Vagina (tissue), 2 donors: ENCODE data around the gene SH2D6. TPM values are rescaled to one million over a fixed set of nuclear protein-coding genes. Genes with fewer than 3 reads are reported as not detected.
"Not testable (repeated sequence)": the region's sequence is repeated elsewhere in the genome, so short reads cannot be mapped to it uniquely, and the experiment has no call there.

Experiments
- DNase-seq, 2 donors: peaks; one replicate each; pipeline ENCODE4 v3.0.0-alpha.2; 2017; ENCODE audit errors: extremely low spot score in 2 of 2
- H3K27ac ChIP-seq: fragments of 200-600 bp; sonication (generic); one replicate; pipeline ENCODE4 v1.5.1; 2019
- H3K27me3 ChIP-seq: fragments of 200-600 bp; sonication (generic); one replicate; pipeline ENCODE4 v1.5.1; 2019
- H3K36me3 ChIP-seq, 2 donors: fragments of 200-600 bp; sonication (generic); one replicate each; pipeline ENCODE4 v1.5.1; 2017 to 2019
- H3K4me1 ChIP-seq: fragments of 200-600 bp; sonication (generic); one replicate; pipeline ENCODE4 v1.5.1; 2019
- H3K4me3 ChIP-seq, 2 donors: fragments of 200-600 bp; sonication (generic); 1 replicate in 1 of 2; 2 replicates in 1 of 2; pipeline ENCODE4 v1.5.1; 2016 to 2019
- H3K9me3 ChIP-seq: fragments of 200-600 bp; sonication (generic); one replicate; pipeline ENCODE4 v1.5.1; 2019
- CTCF ChIP-seq, 3 experiments: fragments of 450-650 bp in 2 of 3; fragments of 200-600 bp in 1 of 3; sonication (generic) in 1 of 3; IDR thresholded peaks; one replicate each; pipeline ENCODE4 v1.5.1; 2017 to 2019; ENCODE audit warnings: antibody characterized with exemption in 3 of 3, mild to moderate bottlenecking in 2 of 3, moderate library complexity in 2 of 3
- POLR2A ChIP-seq, 2 donors: fragments of 450-650 bp; IDR thresholded peaks; one replicate each; pipeline ENCODE4 v1.6.1; 2017; ENCODE audit warnings: antibody characterized with exemption in 2 of 2, mild to moderate bottlenecking in 2 of 2, moderate library complexity in 2 of 2
- POLR2AphosphoS5 ChIP-seq, 2 donors: sonication (generic); formaldehyde crosslinking; IDR thresholded peaks; one replicate each; pipeline ENCODE4 v1.9.0; 2017; ENCODE audit warnings: antibody characterized with exemption in 2 of 2, mild to moderate bottlenecking in 2 of 2, low read depth in 1 of 2; ENCODE audit not compliant: insufficient read depth in 1 of 2
- intact Hi-C: fragments of 100-400 bp; cut with DNase I; formaldehyde crosslinking; loops from one replicate; pipeline ENCODE4 v1.15.1; 2023
- total RNA-seq: library from RNA; depleted of rRNA; stranded (reverse); fragments of >200 nt; gene quantifications from one replicate; pipeline ENCODE4 v1.2.3, GENCODE V29; 2016

SH2D6 gene
- total RNA-seq, 1 donor from 2014 or later: not detected

DNA sequence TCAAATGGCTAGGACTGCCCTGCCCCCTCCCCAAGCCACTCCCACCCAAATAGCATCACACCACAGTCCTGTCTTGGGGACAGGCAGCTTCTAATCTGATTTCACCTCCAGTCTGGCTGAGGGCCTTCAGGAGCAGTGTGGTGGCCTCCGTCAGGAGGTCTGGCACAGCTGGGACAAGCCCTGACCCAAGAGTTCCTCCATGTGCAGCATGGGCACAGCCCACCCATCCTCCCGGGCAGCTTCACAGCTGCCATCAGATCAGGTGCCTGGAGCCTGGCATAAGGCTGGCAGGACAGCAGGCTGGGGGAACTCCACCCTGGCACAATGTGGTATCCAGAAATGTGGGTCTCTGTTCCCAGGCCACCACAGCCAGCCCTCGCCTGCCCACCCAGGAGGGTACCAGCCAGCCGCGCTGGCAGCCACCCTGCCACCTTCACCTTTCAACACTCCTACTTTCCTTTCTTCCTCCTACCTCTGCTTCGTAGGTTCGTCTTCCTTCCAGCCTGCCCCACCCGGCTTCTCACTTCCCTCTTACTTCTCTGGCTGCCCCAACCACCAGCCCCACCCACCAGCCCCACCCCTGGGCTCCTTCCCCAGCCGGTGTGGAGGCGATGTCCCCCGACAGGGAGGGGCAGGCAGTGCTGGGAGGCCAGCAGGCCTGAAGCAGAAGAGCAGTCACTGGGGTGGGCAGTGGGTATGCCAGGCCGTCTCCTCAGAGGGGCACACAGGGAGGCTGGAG lies 8.5 kb upstream of the SH2D6 start, which contains the start of gene CAPG:
Gene CAPG (minus strand): TSS at position 522 of the 739 bp plus-strand sequence. CDS start 8,221 bp downstream, outside the sequence.
- Histone ChIP-seq H3K36me3 (no peaks in the 10 kb centered on the region), H3K4me1 (peaks cover 76% of the 10 kb centered on the region), H3K27me3 (no peaks in the 10 kb centered on the region), H3K9me3 (no peaks in the 10 kb centered on the region), H3K27ac (peak within 1 kb of the TSS; percentile 85), H3K4me3 (peak within 1 kb of the TSS; percentile 30 to 32)
- TF ChIP-seq POLR2A (IDR thresholded peaks at IDR 0.05): no peak
- TF ChIP-seq POLR2AphosphoS5 (IDR thresholded peaks at IDR 0.05; ENCODE audit: insufficient read depth in 1 of 2, low read depth in 1 of 2): peak in 1 of 2 donors; percentile 58
- no peak for DNase-seq
- intact Hi-C loops: no loop called here

DNA sequence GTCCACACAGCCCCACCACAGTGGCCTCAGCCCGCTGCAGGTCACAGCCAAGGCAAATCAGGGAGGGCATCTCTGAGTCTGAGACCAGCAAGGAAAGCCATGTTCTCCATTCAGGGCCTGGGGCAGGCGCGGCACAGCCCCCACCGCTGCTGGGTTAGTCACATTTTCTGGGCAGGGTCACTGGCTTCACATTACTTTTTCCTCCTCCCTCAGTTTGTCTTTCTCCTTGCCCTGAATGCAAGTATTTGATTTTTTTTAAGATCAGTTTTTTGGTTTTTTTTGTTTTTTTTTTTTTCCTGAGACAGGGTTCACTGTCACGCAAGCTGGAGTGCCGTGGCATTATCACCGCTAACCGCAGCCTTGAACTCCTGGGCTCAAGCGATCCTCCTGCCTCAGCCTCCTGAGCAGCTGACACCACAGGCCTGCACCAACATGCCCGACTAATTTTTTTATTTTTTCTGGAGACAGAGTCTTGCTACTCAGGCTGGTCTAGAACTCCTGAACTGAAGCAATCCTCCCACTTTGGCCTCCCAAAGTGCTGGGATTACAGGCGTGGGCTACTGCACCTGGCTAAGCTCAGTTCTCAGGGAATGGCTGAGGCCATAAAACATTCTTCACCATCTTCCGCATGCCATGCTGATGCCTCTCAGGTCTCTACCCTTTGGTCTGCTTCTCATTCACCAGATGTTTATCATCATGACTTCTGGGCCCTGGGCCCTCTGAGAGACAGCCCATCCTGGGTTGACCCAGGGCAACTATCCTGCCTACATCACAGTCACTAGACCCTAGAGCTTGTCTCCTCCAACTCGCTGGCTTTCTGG lies 7.7 kb upstream of the SH2D6 start:
- H3K36me3 ChIP-seq: no peaks in the 10 kb centered on the region
- no peaks in the 10 kb centered on the region for H3K9me3 ChIP-seq
- intact Hi-C loops: no loop called here
- no peak for TF ChIP-seq POLR2AphosphoS5 (IDR thresholded peaks at IDR 0.05; ENCODE audit: insufficient read depth in 1 of 2, low read depth in 1 of 2)
- TF ChIP-seq CTCF (IDR thresholded peaks at IDR 0.05): no peak
- TF ChIP-seq POLR2A (IDR thresholded peaks at IDR 0.05): no peak
- H3K27me3 ChIP-seq: no peaks in the 10 kb centered on the region
- H3K4me1 ChIP-seq: peaks cover 77% of the 10 kb centered on the region
- no peak for DNase-seq
- peak overlapping the region; percentile 30 to 32 for H3K4me3 ChIP-seq
- H3K27ac ChIP-seq: peak overlapping the region; percentile 85

GRCh38 chr2:85411405-85411748 lies 7.1 kb upstream of the SH2D6 start:
- intact Hi-C loops: no loop called here
- Histone ChIP-seq H3K4me3 (no peak overlapping the region), H3K4me1 (peaks cover 72% of the 10 kb centered on the region), H3K27me3 (no peaks in the 10 kb centered on the region), H3K27ac (peak overlapping the region; percentile 85), H3K9me3 (no peaks in the 10 kb centered on the region), H3K36me3 (no peaks in the 10 kb centered on the region)
- no peak for DNase-seq
- TF ChIP-seq CTCF (IDR thresholded peaks at IDR 0.05): no peak
- no peak for TF ChIP-seq POLR2AphosphoS5 (IDR thresholded peaks at IDR 0.05; ENCODE audit: insufficient read depth in 1 of 2, low read depth in 1 of 2)
- no peak for TF ChIP-seq POLR2A (IDR thresholded peaks at IDR 0.05)

GRCh38 chr2:85413592-85414420 lies 4.7 kb upstream of the SH2D6 start:
- no peak for TF ChIP-seq CTCF (IDR thresholded peaks at IDR 0.05)
- TF ChIP-seq POLR2A (IDR thresholded peaks at IDR 0.05): peak in 1 of 2 donors; percentile 79
- TF ChIP-seq POLR2AphosphoS5 (IDR thresholded peaks at IDR 0.05; ENCODE audit: insufficient read depth in 1 of 2, low read depth in 1 of 2): peak; percentile 17 to 95
- Histone ChIP-seq H3K4me1 (peaks cover 61% of the 10 kb centered on the region), H3K36me3 (no peaks in the 10 kb centered on the region), H3K9me3 (no peaks in the 10 kb centered on the region), H3K4me3 (peak overlapping the region; percentile 65 to 66), H3K27ac (peak overlapping the region; percentile 91), H3K27me3 (no peaks in the 10 kb centered on the region)
- no peak for DNase-seq
- intact Hi-C loops: no loop called here

- H3K36me3 ChIP-seq, intact Hi-C loops, H3K27me3 ChIP-seq, H3K9me3 ChIP-seq, DNase-seq: not testable (repeated sequence)
- H3K27ac ChIP-seq: peak overlapping the region; percentile 91
- peak overlapping the region; percentile 65 to 66 for H3K4me3 ChIP-seq
- H3K4me1 ChIP-seq: peaks cover 61% of the 10 kb centered on the region
Measured at GRCh38 chr2:85414421-85414759, 4.1 kb upstream of the SH2D6 start.
